Activated CD4-positive, alpha-beta T cell treated with anti-CD3 and anti-CD28 coated beads for 1 hour (primary cell): ENCODE measurements around the gene WNT5B.
"Not testable (repeated sequence)": the region's sequence is repeated elsewhere in the genome, so short reads cannot be mapped to it uniquely, and the experiment has no call there.

ENCODE experiments used
- DNase-seq: peaks from one replicate; pipeline ENCODE4 v3.0.0-alpha.2; 2020

Gene WNT5B

DNA sequence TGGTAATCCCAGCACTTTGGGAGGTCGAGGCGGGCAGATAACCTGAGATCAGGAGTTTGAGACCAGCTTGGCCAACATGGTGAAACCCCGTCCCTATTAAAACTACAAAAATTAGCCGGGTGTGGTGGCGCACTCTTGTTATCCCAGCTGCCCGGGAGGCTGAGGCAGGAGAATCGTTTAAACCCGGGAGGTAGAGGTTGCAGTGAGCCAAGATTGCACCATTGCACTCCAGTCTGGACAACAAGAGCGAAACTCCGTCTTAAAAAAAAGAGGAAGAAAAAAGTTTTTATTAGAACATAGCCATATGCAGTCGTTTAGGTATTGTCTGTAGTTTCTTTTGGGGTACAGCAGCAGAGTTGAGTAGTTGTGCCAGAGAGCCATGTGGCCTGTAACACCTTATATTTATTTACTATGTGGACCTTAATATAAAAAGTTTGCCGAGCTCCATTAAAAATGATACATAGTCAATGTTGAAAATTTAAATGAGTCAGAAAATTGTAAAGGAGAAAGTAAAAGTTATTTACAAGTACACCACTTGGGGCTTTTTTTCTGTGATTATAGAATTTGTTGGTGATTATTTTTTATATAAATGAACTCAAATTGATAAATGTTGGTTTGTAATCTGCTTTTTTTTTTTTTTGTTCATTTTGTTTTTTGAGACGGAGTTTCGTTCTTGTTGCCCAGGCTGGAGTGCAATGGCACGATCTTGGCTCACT lies 64.0 kb downstream of the WNT5B start:
- DNase-seq, result no peak

DNA sequence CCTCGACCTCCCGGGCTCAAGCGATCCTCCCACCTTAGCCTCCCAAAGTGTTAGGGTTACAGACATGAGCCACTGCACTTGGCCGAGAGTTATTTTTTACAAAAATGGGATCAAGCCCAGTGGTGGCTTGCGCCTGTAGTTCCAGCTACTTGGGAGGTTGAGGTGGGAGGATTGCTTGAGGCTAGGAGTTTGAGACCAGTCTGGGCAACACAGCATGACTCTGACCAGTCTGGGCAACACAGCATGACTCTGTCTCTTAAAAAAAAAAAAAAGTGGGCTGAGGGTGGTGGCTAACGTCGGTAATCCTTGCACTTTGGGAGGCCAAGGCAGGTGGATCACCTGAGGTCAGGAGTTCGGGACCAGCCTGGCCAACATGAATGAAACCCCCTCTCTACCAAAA lies 66.1 kb downstream of the WNT5B start:
- DNase-seq, result not testable (repeated sequence)

DNA sequence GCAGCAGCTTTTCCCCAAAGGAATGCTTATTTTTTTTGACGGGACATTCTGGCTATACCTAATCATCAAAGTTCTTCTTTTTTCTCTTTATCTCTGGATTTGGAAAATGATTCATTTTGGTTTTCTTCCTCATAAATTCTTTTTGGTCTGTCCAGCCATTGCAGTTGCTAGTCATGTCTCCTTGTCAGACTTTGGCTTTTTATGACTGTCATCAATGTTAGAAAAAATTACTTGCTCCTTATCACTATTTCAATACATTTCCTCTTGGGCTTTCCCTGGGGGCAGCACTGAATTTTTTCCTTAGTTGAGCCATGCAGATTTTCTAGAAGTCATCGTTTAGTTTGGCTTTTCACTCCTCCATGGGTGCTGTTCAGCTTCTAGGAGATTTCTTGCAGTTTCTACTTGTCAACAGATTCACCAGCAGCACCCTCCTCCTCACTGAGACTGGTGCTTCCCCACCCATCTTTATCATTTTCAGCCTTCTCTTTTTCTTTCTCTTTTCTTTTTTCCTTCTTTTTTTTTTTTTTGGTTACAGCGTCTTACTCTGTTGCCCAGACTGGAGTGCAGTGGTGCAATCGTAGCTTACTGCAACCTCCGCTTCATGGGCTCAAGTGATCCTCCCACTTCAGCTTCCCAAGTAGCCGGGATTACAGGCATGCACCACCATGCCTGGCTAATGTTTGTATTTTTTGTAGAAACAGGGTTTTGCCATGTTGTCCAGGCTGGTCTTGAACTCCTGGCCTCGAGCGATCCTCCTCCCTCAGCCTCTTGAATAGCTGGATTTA lies 67.0 kb downstream of the WNT5B start:
- DNase-seq, result no peak

DNA sequence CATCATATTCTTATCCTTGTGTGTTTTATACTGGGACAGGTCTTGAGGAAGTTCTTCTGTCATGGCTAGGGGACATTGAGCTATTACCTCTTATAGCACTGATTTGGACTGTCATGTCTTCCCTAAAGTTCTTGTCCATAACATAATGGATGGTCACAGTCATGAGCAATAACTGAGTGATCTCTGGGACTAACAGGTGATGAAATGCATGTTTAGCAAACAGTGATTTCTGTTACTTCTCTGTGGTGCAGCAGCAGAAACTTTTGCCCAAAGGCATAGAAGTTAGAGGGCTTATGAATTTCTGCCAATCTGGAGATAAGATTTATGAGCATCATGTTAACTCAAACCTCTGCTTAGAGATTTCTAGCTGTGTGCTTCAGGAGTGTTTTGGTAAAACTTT lies 67.8 kb downstream of the WNT5B start:
- DNase-seq, result no peak
